ENCODE results near the gene CLIC6. TPM values are rescaled to one million over a fixed set of nuclear protein-coding genes. Genes with fewer than 3 reads are reported as not detected.
A peak's percentile ranks its signal among the peaks of the same experiment; 100 is the strongest.

Gene CLIC6
- total and polyA plus RNA-seq, 5 donors from 2014 or later, result not detected

- Mint-ChIP-seq H3K4me3 (no peak overlapping the region), H3K36me3 (no peaks in the 10 kb centered on the region), H3K27me3 (peaks cover 11% of the 10 kb centered on the region), H3K4me1 (peaks cover 0 to 6% (median 3%) of the 10 kb centered on the region in 4 donors), H3K9me3 (no peaks in the 10 kb centered on the region), H3K27ac (no peak overlapping the region)
- no peak overlapping the region for H3K4me3 ChIP-seq (ENCODE audit: low read depth, low read length)
- no peak for DNase-seq
- H3K4me1 ChIP-seq (ENCODE audit: control insufficient read depth, insufficient read depth, low read length, poor library complexity, severe bottlenecking), result peaks cover 4% of the 10 kb centered on the region
- H3K9me3 ChIP-seq (ENCODE audit: control insufficient read depth in 2 of 2, low read length in 2 of 2), result no peaks in the 10 kb centered on the region
- ATAC-seq (ENCODE audit: low read depth in 2 of 2), result no peak
- H3K27me3 ChIP-seq (ENCODE audit: control insufficient read depth, insufficient read depth, low read length), result peaks cover 4% of the 10 kb centered on the region
- no peak overlapping the region for H3K27ac ChIP-seq (ENCODE audit: insufficient read depth, low read length, poor library complexity, severe bottlenecking)
- H3K36me3 ChIP-seq (ENCODE audit: control insufficient read depth, insufficient read depth, low read length), result no peaks in the 10 kb centered on the region
These were observed 76.0 kb downstream of the CLIC6 start for GRCh38 chr21:34744801-34745200.

GRCh38 chr21:34745557-34746255, 76.9 kb downstream of the CLIC6 start:
- DNase-seq (peak; percentile 18 to 62 (median 51)), ATAC-seq (ENCODE audit: low read depth in 2 of 2) (peak; percentile 71)
- H3K4me3 Mint-ChIP-seq, result peak overlapping the region in 2 of 4 donors; percentile 26 to 57
- H3K27me3 Mint-ChIP-seq, result peaks cover 5% of the 10 kb centered on the region
- no peak overlapping the region for H3K27ac Mint-ChIP-seq
- no peaks in the 10 kb centered on the region for H3K36me3 Mint-ChIP-seq
- Histone ChIP-seq H3K4me3 (ENCODE audit: low read depth, low read length) (peak overlapping the region; percentile 37), H3K27ac (ENCODE audit: insufficient read depth, low read length, poor library complexity, severe bottlenecking) (no peak overlapping the region), H3K4me1 (ENCODE audit: control insufficient read depth, insufficient read depth, low read length, poor library complexity, severe bottlenecking) (peaks cover 4% of the 10 kb centered on the region), H3K36me3 (ENCODE audit: control insufficient read depth, insufficient read depth, low read length) (no peaks in the 10 kb centered on the region), H3K9me3 (ENCODE audit: control insufficient read depth in 2 of 2, low read length in 2 of 2) (no peaks in the 10 kb centered on the region), H3K27me3 (ENCODE audit: control insufficient read depth, insufficient read depth, low read length) (peaks cover 7% of the 10 kb centered on the region)
- H3K4me1 Mint-ChIP-seq, result peaks cover 0 to 6% (median 3%) of the 10 kb centered on the region in 4 donors
- H3K9me3 Mint-ChIP-seq, result no peaks in the 10 kb centered on the region

GRCh38 chr21:34748862-34749261, 80.1 kb downstream of the CLIC6 start:
- H3K27me3 ChIP-seq (ENCODE audit: control insufficient read depth, insufficient read depth, low read length), result peaks cover 13% of the 10 kb centered on the region
- no peaks in the 10 kb centered on the region for H3K9me3 ChIP-seq (ENCODE audit: control insufficient read depth in 2 of 2, low read length in 2 of 2)
- DNase-seq (no peak), ATAC-seq (ENCODE audit: low read depth in 2 of 2) (no peak)
- no peak overlapping the region for H3K27ac ChIP-seq (ENCODE audit: insufficient read depth, low read length, poor library complexity, severe bottlenecking)
- H3K9me3 Mint-ChIP-seq, result peaks cover 0 to 1% (median 0%) of the 10 kb centered on the region in 7 donors
- peaks cover 0 to 6% (median 3%) of the 10 kb centered on the region in 4 donors for H3K4me1 Mint-ChIP-seq
- no peak overlapping the region for H3K4me3 Mint-ChIP-seq
- H3K4me3 ChIP-seq (ENCODE audit: low read depth, low read length), result no peak overlapping the region
- peaks cover 4% of the 10 kb centered on the region for H3K4me1 ChIP-seq (ENCODE audit: control insufficient read depth, insufficient read depth, low read length, poor library complexity, severe bottlenecking)
- H3K27ac Mint-ChIP-seq, result no peak overlapping the region
- peaks cover 17% of the 10 kb centered on the region for H3K27me3 Mint-ChIP-seq
- no peaks in the 10 kb centered on the region for H3K36me3 Mint-ChIP-seq
- no peaks in the 10 kb centered on the region for H3K36me3 ChIP-seq (ENCODE audit: control insufficient read depth, insufficient read depth, low read length)

GRCh38 chr21:34754690-34755647, 86.2 kb downstream of the CLIC6 start:
- ATAC-seq (ENCODE audit: low read depth in 2 of 2) (no peak), DNase-seq (no peak)
- no peak overlapping the region for H3K4me3 Mint-ChIP-seq
- Histone ChIP-seq H3K27ac (ENCODE audit: insufficient read depth, low read length, poor library complexity, severe bottlenecking) (no peak overlapping the region), H3K4me3 (ENCODE audit: low read depth, low read length) (no peak overlapping the region), H3K27me3 (ENCODE audit: control insufficient read depth, insufficient read depth, low read length) (peaks cover 14% of the 10 kb centered on the region), H3K36me3 (ENCODE audit: control insufficient read depth, insufficient read depth, low read length) (no peaks in the 10 kb centered on the region), H3K4me1 (ENCODE audit: control insufficient read depth, insufficient read depth, low read length, poor library complexity, severe bottlenecking) (no peaks in the 10 kb centered on the region), H3K9me3 (ENCODE audit: control insufficient read depth in 2 of 2, low read length in 2 of 2) (no peaks in the 10 kb centered on the region)
- H3K4me1 Mint-ChIP-seq, result no peaks in the 10 kb centered on the region
- H3K9me3 Mint-ChIP-seq, result peaks cover 0 to 1% (median 0%) of the 10 kb centered on the region in 7 donors
- no peaks in the 10 kb centered on the region for H3K36me3 Mint-ChIP-seq
- H3K27me3 Mint-ChIP-seq, result peaks cover 13% of the 10 kb centered on the region
- H3K27ac Mint-ChIP-seq, result no peak overlapping the region

- ATAC-seq (ENCODE audit: low read depth in 2 of 2) (no peak), DNase-seq (no peak)
- Mint-ChIP-seq H3K4me3 (no peak overlapping the region), H3K9me3 (peaks cover 0 to 5% (median 1%) of the 10 kb centered on the region in 7 donors), H3K27ac (no peak overlapping the region), H3K36me3 (no peaks in the 10 kb centered on the region), H3K4me1 (no peaks in the 10 kb centered on the region), H3K27me3 (no peaks in the 10 kb centered on the region)
- H3K27ac ChIP-seq (ENCODE audit: insufficient read depth, low read length, poor library complexity, severe bottlenecking), result no peak overlapping the region
- H3K27me3 ChIP-seq (ENCODE audit: control insufficient read depth, insufficient read depth, low read length), result no peaks in the 10 kb centered on the region
- H3K36me3 ChIP-seq (ENCODE audit: control insufficient read depth, insufficient read depth, low read length), result no peaks in the 10 kb centered on the region
- no peak overlapping the region for H3K4me3 ChIP-seq (ENCODE audit: low read depth, low read length)
- H3K4me1 ChIP-seq (ENCODE audit: control insufficient read depth, insufficient read depth, low read length, poor library complexity, severe bottlenecking), result no peaks in the 10 kb centered on the region
- H3K9me3 ChIP-seq (ENCODE audit: control insufficient read depth in 2 of 2, low read length in 2 of 2), result peaks cover 0 to 3% of the 10 kb centered on the region in 2 experiments
These were observed 93.0 kb downstream of the CLIC6 start for GRCh38 chr21:34761758-34762330.

- H3K9me3 ChIP-seq (ENCODE audit: control insufficient read depth in 2 of 2, low read length in 2 of 2), result peaks cover 0 to 3% of the 10 kb centered on the region in 2 experiments
- no peak overlapping the region for H3K27ac ChIP-seq (ENCODE audit: insufficient read depth, low read length, poor library complexity, severe bottlenecking)
- Mint-ChIP-seq H3K9me3 (peaks cover 0 to 5% (median 1%) of the 10 kb centered on the region in 7 donors), H3K4me1 (no peaks in the 10 kb centered on the region), H3K27me3 (peaks cover 4% of the 10 kb centered on the region), H3K27ac (no peak overlapping the region), H3K36me3 (no peaks in the 10 kb centered on the region), H3K4me3 (no peak overlapping the region)
- H3K27me3 ChIP-seq (ENCODE audit: control insufficient read depth, insufficient read depth, low read length), result no peaks in the 10 kb centered on the region
- no peaks in the 10 kb centered on the region for H3K36me3 ChIP-seq (ENCODE audit: control insufficient read depth, insufficient read depth, low read length)
- ATAC-seq (ENCODE audit: low read depth in 2 of 2) (no peak), DNase-seq (no peak)
- H3K4me3 ChIP-seq (ENCODE audit: low read depth, low read length), result no peak overlapping the region
- no peaks in the 10 kb centered on the region for H3K4me1 ChIP-seq (ENCODE audit: control insufficient read depth, insufficient read depth, low read length, poor library complexity, severe bottlenecking)
These were observed 94.0 kb downstream of the CLIC6 start for GRCh38 chr21:34762786-34763185.

GRCh38 chr21:34764715-34765284, 96.0 kb downstream of the CLIC6 start:
- H3K9me3 Mint-ChIP-seq, result peaks cover 0 to 5% (median 1%) of the 10 kb centered on the region in 7 donors
- Histone ChIP-seq H3K4me3 (ENCODE audit: low read depth, low read length) (no peak overlapping the region), H3K36me3 (ENCODE audit: control insufficient read depth, insufficient read depth, low read length) (no peaks in the 10 kb centered on the region), H3K9me3 (ENCODE audit: control insufficient read depth in 2 of 2, low read length in 2 of 2) (peaks cover 0 to 3% of the 10 kb centered on the region in 2 experiments), H3K27me3 (ENCODE audit: control insufficient read depth, insufficient read depth, low read length) (no peaks in the 10 kb centered on the region), H3K4me1 (ENCODE audit: control insufficient read depth, insufficient read depth, low read length, poor library complexity, severe bottlenecking) (no peaks in the 10 kb centered on the region), H3K27ac (ENCODE audit: insufficient read depth, low read length, poor library complexity, severe bottlenecking) (no peak overlapping the region)
- no peak overlapping the region for H3K27ac Mint-ChIP-seq
- no peaks in the 10 kb centered on the region for H3K36me3 Mint-ChIP-seq
- no peak overlapping the region for H3K4me3 Mint-ChIP-seq
- DNase-seq (no peak), ATAC-seq (ENCODE audit: low read depth in 2 of 2) (no peak)
- peaks cover 8% of the 10 kb centered on the region for H3K27me3 Mint-ChIP-seq
- no peaks in the 10 kb centered on the region for H3K4me1 Mint-ChIP-seq

Measured in CD4-positive, CD25-positive, alpha-beta regulatory T cell (primary cell).